HPDE6-E6E7 (cell line): Measurements from ENCODE around the gene KLHL2.
"Not testable (repeated sequence)": the region's sequence is repeated elsewhere in the genome, so short reads cannot be mapped to it uniquely, and the experiment has no call there.

Source experiments
- DNase-seq: peaks from one replicate; pipeline ENCODE4 v3.0.0; 2011; ENCODE audit warnings: missing footprints; ENCODE audit errors: extremely low spot score

KLHL2 gene

GRCh38 chr4:165232623-165233433 lies 25.5 kb downstream of the KLHL2 start:
- not testable (repeated sequence) for DNase-seq

GRCh38 chr4:165234766-165235165 lies 27.4 kb downstream of the KLHL2 start:
- DNase-seq = no peak

GRCh38 chr4:165236852-165237251 lies 29.5 kb downstream of the KLHL2 start:
- not testable (repeated sequence) for DNase-seq

- DNase-seq = not testable (repeated sequence)
Measured at GRCh38 chr4:165238041-165238640, 30.8 kb downstream of the KLHL2 start.

- DNase-seq = not testable (repeated sequence)
Measured at GRCh38 chr4:165240761-165241160, 33.4 kb downstream of the KLHL2 start.

- not testable (repeated sequence) for DNase-seq
Measured at GRCh38 chr4:165244148-165244547, 36.8 kb downstream of the KLHL2 start.

GRCh38 chr4:165244587-165245186 lies 37.3 kb downstream of the KLHL2 start:
- not testable (repeated sequence) for DNase-seq

- no peak for DNase-seq
Measured at GRCh38 chr4:165248102-165248501, 40.7 kb downstream of the KLHL2 start.

GRCh38 chr4:165248904-165249303 lies 41.5 kb downstream of the KLHL2 start:
- peak; percentile 5 for DNase-seq

- DNase-seq = not testable (repeated sequence)
Measured at GRCh38 chr4:165254771-165255170, 47.4 kb downstream of the KLHL2 start.

GRCh38 chr4:165255439-165255838 lies 48.1 kb downstream of the KLHL2 start:
- DNase-seq = not testable (repeated sequence)

- not testable (repeated sequence) for DNase-seq
Measured at GRCh38 chr4:165256074-165256659, 48.8 kb downstream of the KLHL2 start.

GRCh38 chr4:165259776-165260175 lies 52.4 kb downstream of the KLHL2 start:
- not testable (repeated sequence) for DNase-seq

- not testable (repeated sequence) for DNase-seq
Measured at GRCh38 chr4:165262306-165262705, 54.9 kb downstream of the KLHL2 start.

- DNase-seq = not testable (repeated sequence)
Measured at GRCh38 chr4:165263466-165263865, 56.1 kb downstream of the KLHL2 start.

- DNase-seq = not testable (repeated sequence)
Measured at GRCh38 chr4:165269931-165270330, 62.6 kb downstream of the KLHL2 start.

GRCh38 chr4:165273443-165273842 lies 66.1 kb downstream of the KLHL2 start:
- DNase-seq = not testable (repeated sequence)

GRCh38 chr4:165275357-165275756 lies 68.0 kb downstream of the KLHL2 start:
- DNase-seq = not testable (repeated sequence)

GRCh38 chr4:165279531-165279930 lies 72.2 kb downstream of the KLHL2 start:
- DNase-seq = not testable (repeated sequence)

GRCh38 chr4:165284697-165285096 lies 77.3 kb downstream of the KLHL2 start:
- not testable (repeated sequence) for DNase-seq

GRCh38 chr4:165286619-165287340 lies 79.4 kb downstream of the KLHL2 start:
- DNase-seq = not testable (repeated sequence)
